Bronchial epithelial cell (primary cell): ENCODE data around the gene ILK. TPM values are rescaled to one million over a fixed set of nuclear protein-coding genes. Genes with fewer than 3 reads are reported as not detected.

Experiments
- DNase-seq: peaks from one replicate; pipeline ENCODE4 v3.0.0-alpha.2; 2010; ENCODE audit warnings: low read depth
- FAIRE-seq: peaks from 2 replicates; lab custom pipeline; 2011; peaks lifted over from hg19 to GRCh38; lab: Jason Lieb, UNC
- H3K27me3 ChIP-seq: 2 replicates; pipeline ENCODE4 v1.5.1; 2011; ENCODE audit warnings: low read length; ENCODE audit not compliant: control insufficient read depth, insufficient read depth
- H3K36me3 ChIP-seq: 2 replicates; pipeline ENCODE4 v1.5.1; 2011; ENCODE audit warnings: low read length; ENCODE audit not compliant: control insufficient read depth, insufficient read depth
- H3K4me3 ChIP-seq: 2 replicates; pipeline ENCODE4 v1.5.1; 2011; ENCODE audit warnings: mild to moderate bottlenecking, low read depth, low read length, control low read depth
- CTCF ChIP-seq: IDR thresholded peaks from 2 replicates; pipeline ENCODE4 v1.5.1; 2011; ENCODE audit warnings: mild to moderate bottlenecking, moderate library complexity, low read length, control low read depth, inconsistent platforms; ENCODE audit not compliant: insufficient read depth, severe bottlenecking
- total RNA-seq: library from RNA; depleted of rRNA; stranded (reverse); fragments of >200 nt; gene quantifications from 2 replicates; pipeline ENCODE4 v1.2.1, GENCODE V29; 2014

Gene ILK
- total RNA-seq, 1 donor from 2014 or later: 70.3 TPM

- no peak for DNase-seq
- TF ChIP-seq CTCF: no peak
- Histone ChIP-seq H3K27me3 (no peaks in the 10 kb centered on the region), H3K36me3 (no peaks in the 10 kb centered on the region), H3K4me3 (no peak overlapping the region)
- FAIRE-seq: no peak
These were observed 25.4 kb upstream of the ILK start for GRCh38 chr11:6578134-6578533.

- no peak for TF ChIP-seq CTCF
- Histone ChIP-seq H3K27me3 (no peaks in the 10 kb centered on the region), H3K36me3 (no peaks in the 10 kb centered on the region), H3K4me3 (no peak overlapping the region)
- FAIRE-seq (no peak), DNase-seq (no peak)
These were observed 23.9 kb upstream of the ILK start for GRCh38 chr11:6579681-6580080.

- H3K27me3 ChIP-seq: no peaks in the 10 kb centered on the region
- no peak for DNase-seq
- H3K4me3 ChIP-seq: no peak overlapping the region
- no peak for TF ChIP-seq CTCF
- no peak for FAIRE-seq
- H3K36me3 ChIP-seq: no peaks in the 10 kb centered on the region
These were observed 20.0 kb upstream of the ILK start for GRCh38 chr11:6583584-6583983.

- Histone ChIP-seq H3K36me3 (no peaks in the 10 kb centered on the region), H3K27me3 (no peaks in the 10 kb centered on the region), H3K4me3 (no peak overlapping the region)
- FAIRE-seq (no peak), DNase-seq (no peak)
- TF ChIP-seq CTCF: no peak
These were observed 19.0 kb upstream of the ILK start for GRCh38 chr11:6584528-6584927.

GRCh38 chr11:6586434-6587359 lies 16.9 kb upstream of the ILK start:
- Histone ChIP-seq H3K27me3 (no peaks in the 10 kb centered on the region), H3K36me3 (no peaks in the 10 kb centered on the region), H3K4me3 (no peak overlapping the region)
- no peak for DNase-seq
- FAIRE-seq: no peak
- TF ChIP-seq CTCF: no peak
